ENCODE data around the gene ZNF236. TPM values are rescaled to one million over a fixed set of nuclear protein-coding genes. Genes with fewer than 3 reads are reported as not detected.

The ZNF236 gene
- total and polyA plus RNA-seq, 8 donors: 2.6 to 13.3 (median 6.7) TPM

DNA sequence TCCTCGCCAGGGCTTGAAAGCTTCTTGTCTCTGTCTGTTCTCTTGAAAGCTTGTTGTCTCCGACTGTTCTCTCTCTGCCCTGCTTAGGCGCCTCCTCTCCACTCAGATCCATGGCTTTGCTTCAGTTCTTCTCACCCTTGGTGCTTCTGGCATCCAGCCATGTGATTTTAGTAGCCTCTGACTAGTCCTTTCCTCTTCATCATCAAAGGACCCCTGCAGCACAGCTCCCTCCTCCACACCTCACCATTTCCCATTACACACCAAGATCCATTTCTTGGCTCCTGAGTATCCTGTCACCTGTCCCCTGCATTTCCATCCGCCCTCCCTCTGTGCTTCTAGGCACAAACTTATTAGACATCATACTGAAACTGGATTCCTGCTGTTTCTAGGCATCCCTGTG is 59.4 kb downstream of the ZNF236 start:
- intact Hi-C loops (cut with DNase I): no loop called here
- H3K9me3 ChIP-seq: no peaks in the 10 kb centered on the region
- H3K36me3 ChIP-seq: peaks cover 0 to 28% (median 3%) of the 10 kb centered on the region in 3 donors
- H3K4me3 ChIP-seq: no peak overlapping the region
- no peaks in the 10 kb centered on the region for H3K27me3 ChIP-seq
- TF ChIP-seq CTCF (IDR thresholded peaks at IDR 0.05): no peak
- ATAC-seq: no peak
- WGBS, 2 donors: 93 to 98% methylated on average over 4 of the region's 4 CpGs
- H3K4me1 ChIP-seq: no peaks in the 10 kb centered on the region
- DNase-seq: no peak
- no peak overlapping the region for H3K27ac ChIP-seq
- FAIRE-seq: no peak

DNA sequence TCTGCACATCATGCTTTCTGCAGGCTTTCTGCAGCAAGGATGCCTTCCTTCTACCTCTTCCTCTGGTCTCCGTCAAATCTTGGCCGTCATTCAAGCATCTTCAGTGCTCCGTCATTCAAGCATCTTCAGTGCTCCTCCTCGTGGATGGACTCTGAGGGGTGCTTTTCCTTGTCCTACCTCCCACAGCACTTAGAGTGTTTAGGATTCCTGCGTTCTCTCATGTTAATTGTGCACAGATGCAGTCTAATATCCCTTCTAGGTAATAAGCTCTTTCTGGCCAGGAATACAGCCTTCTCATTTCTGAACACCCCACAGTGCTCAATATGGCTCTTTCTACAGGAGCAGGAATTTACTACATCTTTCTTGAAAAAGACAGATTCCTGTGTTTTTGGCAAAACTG is 59.8 kb downstream of the ZNF236 start:
- WGBS, 2 donors: 69 to 79% methylated on average over 5 of the region's 5 CpGs
- Histone ChIP-seq H3K9me3 (no peaks in the 10 kb centered on the region), H3K4me1 (no peaks in the 10 kb centered on the region), H3K27me3 (no peaks in the 10 kb centered on the region), H3K36me3 (peaks cover 0 to 28% (median 3%) of the 10 kb centered on the region in 3 donors), H3K27ac (no peak overlapping the region), H3K4me3 (no peak overlapping the region)
- ATAC-seq (no peak), FAIRE-seq (no peak), DNase-seq (no peak)
- no peak for TF ChIP-seq CTCF (IDR thresholded peaks at IDR 0.05)
- intact Hi-C loops (cut with DNase I): no loop called here

DNA sequence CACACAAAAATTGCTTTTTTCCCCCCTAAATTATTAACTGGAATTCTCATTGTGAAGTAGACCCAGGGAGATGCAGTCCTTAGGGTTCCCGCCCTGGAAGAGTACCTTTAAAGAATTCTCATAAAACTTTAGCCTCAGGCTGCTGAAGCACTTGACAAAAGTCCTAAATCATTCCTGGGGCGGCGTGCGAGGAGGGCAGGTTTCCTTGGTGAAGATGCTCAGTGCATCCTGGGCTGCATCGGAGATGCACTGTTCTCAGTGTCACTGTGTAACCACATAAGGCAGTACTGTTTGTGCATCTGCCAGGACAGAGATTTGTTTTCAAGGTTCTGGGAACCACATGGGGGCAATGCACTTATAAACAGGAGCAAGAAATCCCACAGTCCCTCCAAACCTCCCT is 62.6 kb downstream of the ZNF236 start:
- no peaks in the 10 kb centered on the region for H3K4me1 ChIP-seq

GRCh38 chr18:76886112-76886511 is 63.8 kb downstream of the ZNF236 start:
- no peak for FAIRE-seq
- Histone ChIP-seq H3K4me3 (no peak overlapping the region), H3K4me1 (no peaks in the 10 kb centered on the region), H3K27me3 (no peaks in the 10 kb centered on the region), H3K9me3 (no peaks in the 10 kb centered on the region), H3K27ac (no peak overlapping the region), H3K36me3 (peaks cover 0 to 11% (median 3%) of the 10 kb centered on the region in 3 donors)
- no peak for DNase-seq
- WGBS, 2 donors: 85 to 88% methylated on average over 7 of the region's 7 CpGs
- TF ChIP-seq CTCF (IDR thresholded peaks at IDR 0.05): no peak
- no peak for ATAC-seq
- intact Hi-C loops (cut with DNase I): no loop called here

More for the DNA sequence above, 62.6 kb downstream of the ZNF236 start:
- ATAC-seq: no peak
- no peak overlapping the region for H3K4me3 ChIP-seq
- no peaks in the 10 kb centered on the region for H3K9me3 ChIP-seq
- H3K27ac ChIP-seq: no peak overlapping the region
- TF ChIP-seq CTCF (IDR thresholded peaks at IDR 0.05): no peak
- WGBS, 2 donors: 96% methylated on average over 5 of the region's 5 CpGs
- intact Hi-C loops (cut with DNase I): no loop called here
- no peak for DNase-seq
- peaks cover 0 to 19% (median 3%) of the 10 kb centered on the region in 3 donors for H3K36me3 ChIP-seq
- no peaks in the 10 kb centered on the region for H3K27me3 ChIP-seq
- FAIRE-seq: no peak

DNA sequence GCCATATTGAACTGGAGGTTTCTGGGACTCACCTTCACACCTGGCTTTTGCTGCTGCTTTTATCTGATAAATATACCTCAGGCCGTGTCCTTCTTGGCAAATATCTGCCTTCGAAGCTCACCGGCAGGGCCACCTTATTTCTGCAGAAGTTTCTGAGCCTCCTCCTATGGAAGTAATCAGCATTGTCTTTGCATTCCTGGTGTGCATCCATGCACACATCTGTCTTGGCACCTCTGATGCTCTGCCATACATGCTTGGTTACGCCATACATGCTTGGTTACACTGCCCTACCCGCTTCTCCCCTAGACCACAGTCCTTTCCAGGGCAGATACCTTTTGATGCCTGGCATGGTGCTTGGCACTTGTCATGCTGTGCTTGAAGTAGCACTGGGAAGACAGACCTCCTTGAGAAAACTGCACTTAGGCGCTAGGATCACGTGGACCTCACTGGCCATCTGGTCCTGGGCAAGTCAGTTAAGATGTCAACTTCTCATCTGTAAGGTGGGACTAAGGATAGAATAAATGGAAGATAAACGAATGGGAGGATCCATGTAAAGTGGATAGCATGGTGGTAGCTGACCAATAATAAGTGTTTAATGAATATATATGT is 66.8 kb downstream of the ZNF236 start:
- ATAC-seq (no peak), FAIRE-seq (no peak), DNase-seq (no peak)
- 87 to 93% methylated on average over 8 of the region's 8 CpGs for WGBS, 2 donors
- Histone ChIP-seq H3K36me3 (peaks cover 0 to 4% (median 0%) of the 10 kb centered on the region in 3 donors), H3K4me1 (no peaks in the 10 kb centered on the region), H3K9me3 (no peaks in the 10 kb centered on the region), H3K4me3 (no peak overlapping the region), H3K27me3 (no peaks in the 10 kb centered on the region), H3K27ac (no peak overlapping the region)
- intact Hi-C loops (cut with DNase I): no loop called here
- no peak for TF ChIP-seq CTCF (IDR thresholded peaks at IDR 0.05)
